HG03175 (cell line): ENCODE measurements around the gene TFF3.

Experiments
- ATAC-seq: cut with Tn5 transposase; IDR thresholded peaks from one replicate; pipeline ENCODE4 v1.9.1; 2021; ENCODE audit warnings: mild to moderate bottlenecking, moderate library complexity; ENCODE audit not compliant: unreplicated experiment

Gene TFF3

DNA sequence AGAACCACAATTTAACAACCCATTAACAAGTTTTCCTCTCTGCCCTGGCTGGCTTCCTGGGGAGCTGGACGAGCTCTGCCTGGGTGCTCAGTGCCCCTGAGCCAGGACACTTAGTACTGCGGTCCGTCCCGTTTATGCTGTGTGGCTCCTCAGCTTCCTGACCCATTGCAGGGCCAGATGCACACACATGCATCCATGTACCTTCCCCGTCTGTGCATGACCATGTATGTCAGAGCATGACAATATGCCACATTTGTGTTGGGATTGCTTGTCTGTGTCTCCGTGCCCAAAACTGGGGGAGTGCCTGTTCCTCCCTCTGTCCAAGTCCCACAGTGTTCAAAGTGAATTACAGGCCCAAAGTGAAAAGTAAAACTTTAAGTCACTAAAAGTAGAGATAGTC, 9.7 kb upstream of the TFF3 start:
- ATAC-seq: no peak

DNA sequence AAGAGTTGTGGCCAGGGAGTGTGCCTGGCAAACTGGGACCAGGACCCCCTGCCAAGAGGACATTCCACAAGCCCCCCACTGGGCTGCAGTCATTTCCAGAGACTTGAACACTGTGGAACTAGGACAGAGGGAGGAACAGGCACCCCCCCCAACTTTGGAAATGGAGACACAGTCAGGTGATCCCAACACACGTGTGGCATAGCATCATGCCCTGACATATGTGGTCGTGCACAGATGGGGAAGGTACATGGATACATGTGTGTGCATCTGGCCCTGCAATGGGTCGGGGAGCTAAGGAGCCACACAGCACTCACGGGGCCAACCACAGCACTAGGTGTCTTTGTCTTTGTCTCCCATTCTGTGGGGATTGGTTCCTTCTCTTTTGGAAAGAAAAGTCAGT, 6.6 kb upstream of the TFF3 start:
- ATAC-seq: no peak

DNA sequence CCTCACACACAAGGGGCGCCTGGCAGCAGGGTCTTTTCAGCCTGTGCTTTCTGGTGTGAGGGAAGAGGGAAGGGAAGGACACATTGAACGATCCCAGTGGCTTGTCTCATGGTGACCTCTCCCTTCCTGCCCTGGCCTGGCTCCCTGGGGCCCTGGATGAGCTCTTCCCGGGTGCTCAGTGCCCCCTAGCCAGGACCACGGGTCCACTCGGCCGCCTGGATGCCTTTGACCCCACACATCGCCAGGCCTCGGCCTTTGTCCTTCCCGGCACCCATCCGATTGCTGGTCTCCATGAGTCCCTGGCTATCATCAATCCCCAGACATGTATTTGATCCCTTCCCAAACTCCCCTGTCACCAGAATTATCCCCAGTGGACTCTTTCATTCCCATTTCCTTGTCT, 6.0 kb upstream of the TFF3 start:
- ATAC-seq: no peak

DNA sequence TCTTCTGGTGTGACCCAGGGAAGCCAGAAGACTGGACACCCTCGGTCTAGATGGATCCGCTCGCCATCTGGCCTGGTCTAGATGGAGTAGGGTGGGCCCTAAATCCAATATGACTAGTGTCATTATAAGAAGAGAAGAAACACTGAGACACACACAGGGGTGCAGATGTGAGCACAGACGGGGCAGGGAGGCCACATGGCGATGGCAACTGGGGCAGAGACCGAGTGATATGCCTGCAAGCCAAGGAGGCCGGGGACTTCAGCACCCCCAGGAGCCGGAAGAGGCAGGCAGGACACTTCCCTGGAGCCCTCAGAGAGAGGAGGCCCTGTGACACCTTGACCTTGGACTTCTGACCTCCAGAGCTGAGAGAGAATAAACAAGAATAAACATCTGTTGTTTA, 5.6 kb upstream of the TFF3 start:
- no peak for ATAC-seq

DNA sequence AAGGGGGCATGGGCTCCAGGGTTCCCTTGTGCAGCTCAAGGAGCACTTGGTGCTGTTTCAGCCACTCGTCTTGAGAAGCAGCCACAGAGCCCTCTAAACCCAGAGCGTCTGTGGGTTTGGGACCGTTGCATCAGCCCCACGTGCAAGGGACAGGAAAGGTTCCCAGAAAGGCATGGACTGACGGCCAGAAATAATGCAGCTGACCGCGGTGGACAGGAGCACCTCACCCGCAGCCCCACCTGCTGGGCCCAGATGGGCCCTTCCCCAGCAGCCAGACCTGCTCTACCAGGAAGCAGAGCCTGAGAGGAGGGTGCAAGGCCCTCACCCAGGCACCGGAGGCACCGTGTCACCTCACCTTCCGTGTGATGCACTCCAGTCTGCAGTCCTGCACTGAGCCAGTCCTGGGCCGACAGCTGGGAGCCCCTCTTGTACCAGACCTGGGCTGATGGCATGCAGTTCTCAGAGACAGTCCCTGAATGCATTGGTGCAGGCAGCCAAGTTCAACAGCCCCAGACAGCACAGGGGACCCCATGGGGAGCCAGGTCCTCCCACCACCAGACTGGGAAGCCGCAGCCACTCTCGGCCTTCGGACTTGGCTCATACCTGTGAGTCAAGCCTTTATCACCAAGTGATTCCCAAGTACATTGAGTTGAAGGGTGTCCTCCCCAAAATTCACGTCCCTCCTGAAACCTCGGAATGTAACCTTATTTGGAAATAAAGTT, 4.8 kb upstream of the TFF3 start:
- ATAC-seq: no peak

DNA sequence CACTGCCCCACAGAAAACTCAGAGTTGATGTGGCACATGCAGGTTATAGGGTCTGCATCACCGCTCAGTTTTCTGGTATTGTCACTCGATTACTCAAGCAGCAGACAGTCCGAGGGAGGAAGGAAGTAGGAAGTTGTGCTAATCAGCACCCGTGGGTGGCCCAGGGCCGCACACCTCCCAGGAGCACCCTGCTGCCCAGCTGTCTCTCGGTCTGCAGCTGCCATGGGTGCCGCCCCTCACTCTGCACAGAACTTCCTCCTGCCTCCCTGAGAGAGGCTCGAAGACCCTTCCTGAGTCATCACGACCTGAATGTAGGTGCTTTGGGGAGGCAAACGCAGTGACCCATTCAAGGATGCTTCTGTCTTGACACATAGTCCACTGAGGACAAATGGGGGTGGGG, 4.2 kb upstream of the TFF3 start:
- ATAC-seq: no peak

DNA sequence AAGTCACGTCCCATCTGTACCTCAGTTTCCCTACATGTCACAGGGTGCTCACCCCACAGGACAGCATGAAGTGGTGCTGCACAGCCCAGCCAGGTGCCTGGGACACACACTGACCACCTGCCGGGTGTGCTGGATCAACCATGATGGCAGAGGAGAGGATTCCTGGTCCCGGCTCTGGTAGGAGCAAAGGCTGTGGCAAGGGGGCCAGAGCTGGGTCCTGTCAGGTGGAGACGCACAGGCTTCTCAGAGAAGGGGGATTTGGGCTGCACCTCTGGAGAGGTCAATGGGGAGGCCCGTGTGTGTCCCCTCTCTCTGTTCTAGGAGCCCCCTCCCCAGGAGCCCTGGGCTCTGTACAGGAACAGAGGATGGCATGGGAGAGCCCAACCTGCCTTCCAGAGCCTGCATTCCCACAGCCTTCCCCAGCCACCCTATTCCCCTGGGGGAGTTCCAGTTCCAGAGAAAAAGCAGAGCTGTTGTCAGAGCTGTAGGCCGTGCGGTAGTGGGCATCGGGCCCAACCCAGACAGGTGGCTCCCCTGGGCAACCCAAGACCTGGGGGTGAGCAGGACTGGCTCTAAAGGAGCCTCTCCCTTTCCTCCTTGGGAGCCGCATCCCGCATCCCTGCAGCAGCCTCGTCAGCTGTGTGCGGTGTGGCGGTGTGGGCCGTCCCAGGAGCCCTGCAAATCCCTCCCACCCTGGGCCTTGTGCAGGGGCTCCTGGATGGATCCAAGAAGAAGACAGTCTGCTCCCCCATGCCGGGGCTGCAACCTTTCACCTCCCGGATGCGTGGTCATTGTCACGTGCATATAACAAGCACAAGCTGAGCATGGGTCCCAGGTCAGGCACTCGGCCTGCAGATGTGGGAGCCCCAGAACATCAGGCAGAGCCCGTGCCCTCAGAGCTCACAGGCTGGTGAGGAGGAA, 2.9 kb upstream of the TFF3 start:
- no peak for ATAC-seq

DNA sequence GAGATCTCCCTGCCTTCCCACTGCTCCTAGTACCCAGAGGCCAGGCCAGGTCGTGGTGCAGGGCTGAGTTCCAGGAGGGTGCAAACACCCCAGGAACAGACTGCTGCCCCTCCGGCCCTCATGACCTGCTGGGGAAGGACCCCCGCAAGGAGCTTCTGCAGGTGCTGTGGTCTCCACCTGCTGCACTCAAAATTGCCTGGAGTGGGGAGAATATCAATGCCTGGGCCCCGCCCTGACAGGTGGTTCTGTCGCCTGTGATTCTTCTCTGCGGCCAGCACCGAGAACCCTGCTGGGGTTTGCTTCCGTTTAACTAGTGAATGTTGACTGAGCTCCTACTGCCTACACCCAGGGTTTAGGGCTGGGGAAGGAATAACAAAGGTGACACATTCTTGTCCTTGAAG, 2.1 kb upstream of the TFF3 start:
- no peak for ATAC-seq

DNA sequence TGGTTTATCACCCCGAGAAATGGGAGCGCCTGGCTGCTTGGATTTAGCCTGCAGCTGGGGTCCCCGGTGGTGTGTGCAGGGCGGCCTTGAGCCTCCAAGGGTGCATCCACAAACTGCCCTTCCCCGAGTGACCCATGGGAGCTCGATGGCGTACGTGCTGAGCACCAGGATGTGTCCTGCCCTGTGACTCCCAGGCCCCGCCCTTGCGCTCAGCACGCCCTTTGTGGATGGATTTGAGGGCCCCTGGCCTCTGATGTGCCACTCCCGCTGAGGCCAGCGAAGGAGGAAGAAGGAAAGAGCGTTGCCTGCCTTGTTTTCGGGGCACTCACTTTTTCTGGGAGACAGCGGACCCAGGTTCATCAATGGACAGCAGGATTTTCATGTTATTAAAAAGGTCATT, 1.7 kb upstream of the TFF3 start:
- ATAC-seq: no peak

DNA sequence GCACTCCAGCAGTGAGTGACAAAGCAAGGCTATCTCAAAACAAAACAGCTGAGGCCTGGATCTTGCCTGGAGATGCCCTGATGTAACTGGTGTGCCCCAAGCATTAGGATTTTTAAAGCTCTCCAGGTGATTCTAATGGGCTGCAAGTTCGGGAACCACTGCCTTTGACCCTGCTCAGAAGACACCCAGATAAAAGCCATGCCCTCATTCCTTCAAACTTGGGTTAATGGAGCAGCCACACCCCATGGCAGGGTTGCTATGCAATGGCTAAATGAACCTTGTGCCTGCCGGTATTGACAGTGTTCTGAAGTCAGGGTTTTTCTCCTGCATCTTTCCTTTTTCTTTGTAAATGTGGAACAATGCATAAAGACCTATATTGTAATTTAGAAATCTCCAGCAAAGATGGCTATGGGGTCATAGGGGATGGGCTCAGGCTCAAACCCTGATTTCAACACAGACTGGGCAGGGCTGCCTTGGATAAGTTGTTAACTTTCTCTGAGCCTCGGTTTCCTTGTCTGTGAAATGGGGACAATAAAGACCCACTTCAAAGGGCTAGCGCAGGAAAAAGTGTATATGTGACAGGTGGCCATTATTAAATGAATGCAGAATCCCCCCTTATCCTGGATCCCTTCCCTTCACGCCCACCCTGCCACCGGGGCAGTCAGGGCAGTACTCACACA, 453 bp downstream of the TFF3 start:
- ATAC-seq: no peak

DNA sequence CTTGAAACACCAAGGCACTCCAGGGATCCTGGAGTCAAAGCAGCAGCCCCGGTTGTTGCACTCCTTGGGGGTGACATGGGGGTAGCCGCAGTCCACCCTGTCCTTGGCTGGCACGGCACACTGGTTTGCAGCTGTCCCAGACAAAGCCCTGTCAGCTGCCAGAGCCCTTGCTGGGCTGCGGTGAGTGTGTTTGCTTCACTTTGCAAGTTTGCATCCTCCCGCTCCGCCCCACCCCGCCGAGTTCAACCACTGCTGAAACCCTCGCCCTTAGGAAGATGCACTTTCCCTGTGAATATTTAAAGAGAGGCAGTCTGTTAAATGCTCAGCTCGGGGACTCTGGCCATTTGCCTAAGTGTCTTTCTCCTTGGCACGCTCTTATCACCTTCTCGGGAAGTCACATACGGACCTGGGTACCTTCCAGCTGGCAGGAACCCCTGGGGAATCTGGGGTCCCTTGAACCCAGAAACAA, 1.7 kb downstream of the TFF3 start:
- no peak for ATAC-seq

DNA sequence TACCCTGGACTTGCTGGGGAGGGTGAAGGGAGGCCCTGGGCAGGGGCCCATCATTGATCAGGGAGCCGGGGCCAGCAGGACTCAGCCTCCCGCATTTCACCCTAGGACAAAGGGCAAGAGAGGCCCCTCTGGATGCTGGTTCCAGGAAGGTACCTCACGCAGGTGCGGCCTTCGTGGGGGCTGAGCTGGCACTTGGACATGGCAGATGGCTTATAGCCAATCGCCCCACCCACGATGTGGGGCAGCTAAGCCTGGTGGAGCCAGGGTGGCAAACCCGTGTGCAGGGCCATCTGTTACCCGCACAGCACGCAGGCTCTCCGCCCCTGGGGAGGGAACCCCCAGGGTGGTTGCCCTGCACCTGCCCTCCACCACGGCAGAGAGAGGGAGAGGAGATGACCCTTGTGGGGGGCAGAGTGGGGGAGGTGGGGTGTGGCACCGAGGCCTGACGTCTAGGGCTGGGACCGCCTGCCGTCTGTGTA, 2.5 kb downstream of the TFF3 start:
- no peak for ATAC-seq

DNA sequence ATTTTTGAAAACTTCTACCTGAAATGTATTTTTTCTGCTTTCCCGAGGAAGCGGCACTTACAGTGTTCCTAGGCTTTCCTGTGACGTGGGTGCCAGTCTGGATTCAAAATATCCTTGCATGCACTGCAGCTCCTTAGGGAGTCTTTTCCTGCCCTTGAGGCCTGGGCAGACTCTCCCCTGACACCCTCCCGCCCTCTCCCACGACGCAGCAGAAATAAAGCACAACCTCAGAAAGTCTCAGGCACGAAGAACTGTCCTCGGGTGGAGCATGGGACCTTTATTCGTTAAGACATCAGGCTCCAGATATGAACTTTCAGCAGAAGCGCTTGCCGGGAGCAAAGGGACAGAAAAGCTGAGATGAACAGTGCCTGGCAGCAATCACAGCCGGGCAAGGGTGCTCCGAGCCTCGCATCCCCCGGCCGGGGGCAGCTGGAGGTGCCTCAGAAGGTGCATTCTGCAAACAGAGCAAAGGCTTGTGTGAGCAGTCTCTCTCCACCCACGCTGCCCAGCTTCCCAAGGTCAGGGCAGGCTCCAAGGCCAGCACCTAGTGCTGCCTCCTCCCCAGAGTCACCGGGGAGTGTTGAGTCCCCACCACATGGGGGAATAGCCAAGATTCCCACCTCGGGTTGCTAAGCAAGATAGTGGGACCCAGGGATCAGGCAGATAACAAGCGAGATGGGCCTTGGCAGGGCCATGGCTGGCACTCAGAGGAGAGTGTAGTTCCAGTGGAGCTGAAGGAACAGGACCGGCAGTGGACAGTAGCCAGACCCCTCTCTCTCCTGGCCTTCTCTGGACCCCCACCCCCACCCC, 3.2 kb downstream of the TFF3 start:
- no peak for ATAC-seq

DNA sequence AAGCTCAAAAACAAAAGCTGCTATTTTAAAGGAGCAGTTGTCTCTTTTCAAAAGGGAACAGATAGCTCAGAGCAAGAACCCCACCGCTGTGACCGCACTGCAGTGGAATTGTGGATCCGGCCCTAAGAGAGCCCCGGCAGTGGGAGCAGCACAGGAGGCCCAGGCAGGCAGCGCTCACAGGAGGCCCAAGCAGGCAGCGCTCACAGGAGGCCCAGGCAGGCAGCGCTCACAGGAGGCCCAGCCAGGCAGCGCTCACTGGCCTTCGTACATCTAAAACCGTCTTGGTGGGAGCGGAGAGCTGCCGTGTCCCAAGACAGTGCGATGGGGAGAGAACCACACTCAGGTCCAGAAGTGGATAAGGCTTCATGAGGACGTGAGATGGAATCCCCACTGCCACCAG, 4.0 kb downstream of the TFF3 start:
- no peak for ATAC-seq

DNA sequence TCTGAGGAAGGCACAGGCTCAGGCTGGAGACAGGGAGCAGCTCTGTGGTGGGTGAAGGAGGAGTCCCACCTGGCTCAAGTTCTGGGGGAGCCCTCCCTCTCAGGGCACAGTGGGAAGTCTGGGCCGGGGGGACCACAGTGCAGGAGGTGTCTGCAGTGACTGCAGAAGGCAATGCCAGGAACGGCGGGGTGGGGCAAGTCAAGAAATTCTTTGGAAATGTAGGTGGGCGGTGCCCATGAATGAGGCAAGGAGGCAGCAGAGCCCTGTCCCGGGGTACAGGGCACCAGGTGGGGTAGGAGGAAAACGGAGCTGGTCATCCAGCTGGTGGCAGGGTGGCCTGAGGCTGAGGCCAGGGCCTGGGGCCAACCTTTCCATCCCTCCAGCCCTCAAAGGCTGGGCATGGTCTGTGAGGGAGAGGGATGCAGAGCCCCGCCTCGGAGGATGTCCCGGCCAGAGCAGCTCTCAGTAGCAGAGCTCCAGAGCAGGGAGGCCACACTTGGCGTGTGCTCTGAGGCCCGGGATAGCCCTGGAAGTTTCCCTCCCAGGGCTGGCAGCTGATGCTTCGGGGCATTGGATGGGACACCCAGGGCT, 4.7 kb downstream of the TFF3 start:
- ATAC-seq: no peak

DNA sequence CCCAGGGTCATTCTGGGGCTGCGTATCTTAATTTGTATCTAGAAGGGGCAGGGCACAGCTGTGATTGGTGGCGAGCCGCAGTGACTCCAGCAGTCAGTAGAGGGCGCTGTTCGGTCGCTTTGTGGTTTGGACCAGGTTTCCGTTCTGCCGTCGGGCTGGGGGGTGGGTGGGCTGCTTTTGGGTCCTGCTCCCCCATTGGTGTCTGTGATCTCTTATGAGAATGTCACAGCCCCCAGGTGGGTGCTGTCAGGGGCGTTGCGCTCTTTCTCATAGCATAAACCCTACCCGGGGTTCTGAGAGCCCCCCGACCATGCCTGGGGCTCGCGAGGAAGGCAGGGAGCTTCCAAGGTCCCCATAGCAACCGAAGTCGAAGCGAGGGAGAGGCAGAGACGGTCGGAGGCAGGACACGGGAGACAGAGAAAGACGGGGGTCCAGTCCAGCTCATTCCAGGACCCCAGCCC, 5.4 kb downstream of the TFF3 start:
- ATAC-seq: no peak

DNA sequence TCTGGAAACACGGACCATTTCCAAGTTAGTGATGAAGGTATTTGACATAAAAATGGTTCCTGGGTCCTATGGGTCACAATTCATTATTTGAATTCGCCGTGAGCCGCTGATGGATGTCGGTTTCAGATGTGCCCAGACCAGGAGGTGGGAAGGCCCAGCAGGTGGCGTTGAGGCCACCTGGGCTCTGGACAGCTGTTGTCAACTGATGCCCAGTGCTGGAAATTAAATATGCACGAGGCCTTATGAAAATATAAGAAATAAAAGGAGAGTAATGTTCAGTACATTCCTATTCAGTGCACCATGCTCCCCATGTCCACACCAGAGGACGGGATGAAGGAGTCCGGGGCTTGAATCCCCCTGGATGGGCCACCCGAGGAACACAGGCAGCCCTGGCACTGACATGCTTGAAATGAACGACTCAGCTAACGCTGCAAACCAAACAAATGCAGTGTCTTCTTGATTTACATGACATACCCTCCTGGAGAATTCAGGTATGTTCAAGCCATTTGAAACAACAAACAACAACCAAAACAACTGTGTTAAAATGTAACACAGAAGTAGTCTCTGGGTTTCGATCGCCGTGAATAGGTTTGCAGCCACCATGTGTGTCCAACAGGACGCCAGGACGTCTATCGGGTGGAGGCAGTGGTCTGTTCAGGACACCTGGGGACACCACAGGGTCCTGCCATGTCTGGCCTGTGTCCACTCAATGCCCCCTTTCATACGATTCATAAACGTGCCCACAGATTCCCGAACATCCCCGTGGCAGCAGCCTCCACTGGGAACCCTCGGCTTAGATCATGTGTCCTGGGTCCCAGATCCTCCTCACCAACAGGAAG, 6.1 kb downstream of the TFF3 start:
- ATAC-seq: no peak

DNA sequence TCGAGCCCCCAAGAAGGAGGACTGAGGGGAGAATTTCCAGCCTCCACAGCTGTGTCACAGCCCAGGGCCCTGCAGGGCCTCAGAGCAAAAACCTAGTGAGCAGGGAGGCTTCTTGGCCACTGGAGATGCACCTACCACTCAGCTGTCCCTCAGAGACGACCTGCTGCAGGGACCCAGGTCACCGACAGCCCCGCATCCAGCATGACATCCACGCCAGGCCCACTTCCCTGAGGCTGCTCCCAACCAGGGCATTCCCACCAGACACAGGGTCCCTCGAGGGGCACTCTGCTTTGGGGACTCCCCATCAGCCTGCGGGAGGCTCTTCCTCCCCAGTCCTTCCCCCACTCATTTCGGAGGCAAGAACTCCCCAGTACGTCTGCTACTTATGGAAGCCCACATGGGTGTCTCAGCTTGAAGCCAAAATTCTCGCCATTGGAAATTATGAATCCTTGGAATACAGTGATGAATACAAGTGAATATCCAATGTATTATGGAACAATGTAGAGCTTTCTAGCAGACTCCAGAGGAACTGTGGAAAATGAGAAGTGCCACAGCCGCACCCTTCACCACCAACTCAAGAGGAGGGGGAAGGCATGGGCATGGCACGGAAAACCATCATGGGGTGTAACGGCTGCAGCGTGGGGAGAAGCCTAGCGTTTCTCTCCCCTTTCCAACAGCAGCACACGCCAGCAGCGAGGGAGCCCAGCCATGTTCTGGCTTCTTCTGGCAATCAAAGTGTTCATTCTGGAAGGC, 6.9 kb downstream of the TFF3 start:
- no peak for ATAC-seq

DNA sequence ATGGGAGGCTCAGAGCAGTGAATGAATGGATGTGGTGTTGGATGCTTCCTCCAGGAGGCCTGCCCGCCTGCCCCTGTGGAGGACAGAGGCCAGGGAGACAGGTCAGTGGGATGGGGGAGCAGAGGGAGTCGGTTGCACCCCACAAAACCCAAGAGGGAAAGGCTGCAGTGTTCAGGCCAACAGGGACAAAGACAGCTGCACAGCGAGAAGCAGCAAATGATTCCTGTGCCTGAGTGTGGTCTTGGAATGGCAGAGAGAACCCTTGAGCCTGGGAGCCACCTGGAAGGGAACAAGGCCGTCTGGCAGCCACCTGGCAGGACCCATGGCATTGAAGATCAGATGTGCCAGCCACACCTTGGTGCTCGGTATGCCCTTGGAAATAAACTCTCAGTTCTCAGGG, 8.1 kb downstream of the TFF3 start:
- no peak for ATAC-seq
